ENCODE results near the gene RABL6. TPM values are rescaled to one million over a fixed set of nuclear protein-coding genes. Genes with fewer than 3 reads are reported as not detected.
"Not testable (repeated sequence)": the region's sequence is repeated elsewhere in the genome, so short reads cannot be mapped to it uniquely, and the experiment has no call there.

The RABL6 gene
- total RNA-seq, 1 experiment from 2014 or later: 68.9 TPM

DNA sequence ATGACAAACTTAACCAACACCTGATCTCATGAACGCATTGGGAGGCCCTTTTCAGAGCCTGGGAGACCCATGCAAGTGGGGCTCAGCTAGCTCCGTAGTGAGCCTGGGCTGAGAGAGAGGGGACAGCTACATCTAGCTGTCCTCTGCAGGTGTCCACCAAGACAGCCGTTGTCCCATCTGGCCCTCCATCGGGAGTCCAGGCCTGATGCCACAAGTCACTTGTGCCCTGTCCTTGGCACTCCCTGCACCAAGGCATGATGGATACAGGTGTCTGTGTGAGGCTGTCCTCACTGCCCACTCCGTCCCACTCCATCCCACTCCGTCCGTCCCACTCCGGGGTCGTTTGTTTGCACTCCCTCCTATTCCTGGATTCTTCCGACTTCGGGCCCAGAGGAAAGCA, 60.9 kb downstream of the RABL6 start:
- Mint-ChIP-seq H3K27ac (ENCODE audit: unreplicated experiment) (no peak overlapping the region), H3K27me3 (ENCODE audit: unreplicated experiment) (no peaks in the 10 kb centered on the region), H3K36me3 (ENCODE audit: insufficient read depth, unreplicated experiment) (peaks cover 24% of the 10 kb centered on the region), H3K9me3 (ENCODE audit: low read depth, unreplicated experiment) (no peaks in the 10 kb centered on the region), H3K4me1 (ENCODE audit: low read depth, unreplicated experiment) (no peaks in the 10 kb centered on the region), H3K4me3 (ENCODE audit: low read depth, unreplicated experiment) (no peak overlapping the region)
- no peak for DNase-seq
- BruUV-seq (replicated peaks): no TSS peak
- TF ChIP-seq, protein P1, sequence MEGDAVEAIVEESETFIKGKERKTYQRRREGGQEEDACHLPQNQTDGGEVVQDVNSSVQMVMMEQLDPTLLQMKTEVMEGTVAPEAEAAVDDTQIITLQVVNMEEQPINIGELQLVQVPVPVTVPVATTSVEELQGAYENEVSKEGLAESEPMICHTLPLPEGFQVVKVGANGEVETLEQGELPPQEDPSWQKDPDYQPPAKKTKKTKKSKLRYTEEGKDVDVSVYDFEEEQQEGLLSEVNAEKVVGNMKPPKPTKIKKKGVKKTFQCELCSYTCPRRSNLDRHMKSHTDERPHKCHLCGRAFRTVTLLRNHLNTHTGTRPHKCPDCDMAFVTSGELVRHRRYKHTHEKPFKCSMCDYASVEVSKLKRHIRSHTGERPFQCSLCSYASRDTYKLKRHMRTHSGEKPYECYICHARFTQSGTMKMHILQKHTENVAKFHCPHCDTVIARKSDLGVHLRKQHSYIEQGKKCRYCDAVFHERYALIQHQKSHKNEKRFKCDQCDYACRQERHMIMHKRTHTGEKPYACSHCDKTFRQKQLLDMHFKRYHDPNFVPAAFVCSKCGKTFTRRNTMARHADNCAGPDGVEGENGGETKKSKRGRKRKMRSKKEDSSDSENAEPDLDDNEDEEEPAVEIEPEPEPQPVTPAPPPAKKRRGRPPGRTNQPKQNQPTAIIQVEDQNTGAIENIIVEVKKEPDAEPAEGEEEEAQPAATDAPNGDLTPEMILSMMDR (IDR thresholded peaks at IDR 0.05; ENCODE audit: unreplicated experiment): no peak
- CTCF ChIA-PET: no interaction called here
- intact Hi-C loops (cut with micrococcal nuclease; ENCODE audit: unreplicated experiment): no loop called here

DNA sequence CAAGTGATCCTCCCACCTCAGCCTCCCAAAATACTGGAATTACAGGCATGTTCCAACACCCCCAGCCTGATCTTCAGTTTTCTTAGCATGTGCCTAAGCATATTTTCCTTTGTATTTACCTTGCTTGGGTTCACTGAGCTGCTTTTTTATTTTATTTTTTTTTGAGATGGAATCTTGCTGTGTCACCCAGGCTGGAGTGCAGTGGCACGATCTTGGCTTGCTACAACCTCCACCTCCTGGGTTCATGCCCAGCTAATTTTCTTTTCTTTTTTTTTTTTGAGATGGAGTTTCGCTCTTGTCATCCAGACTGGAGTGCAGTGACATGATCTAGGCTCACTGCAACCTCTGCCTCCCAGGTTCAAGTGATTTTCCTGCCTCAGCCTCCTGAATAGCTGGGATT, 61.9 kb downstream of the RABL6 start:
- H3K27me3 Mint-ChIP-seq (ENCODE audit: unreplicated experiment); H3K4me1 Mint-ChIP-seq (ENCODE audit: low read depth, unreplicated experiment); CTCF ChIA-PET; intact Hi-C loops (cut with micrococcal nuclease; ENCODE audit: unreplicated experiment); H3K4me3 Mint-ChIP-seq (ENCODE audit: low read depth, unreplicated experiment); DNase-seq; H3K9me3 Mint-ChIP-seq (ENCODE audit: low read depth, unreplicated experiment); BruUV-seq (replicated peaks); H3K27ac Mint-ChIP-seq (ENCODE audit: unreplicated experiment): not testable (repeated sequence)
- H3K36me3 Mint-ChIP-seq (ENCODE audit: insufficient read depth, unreplicated experiment): peaks cover 23% of the 10 kb centered on the region

DNA sequence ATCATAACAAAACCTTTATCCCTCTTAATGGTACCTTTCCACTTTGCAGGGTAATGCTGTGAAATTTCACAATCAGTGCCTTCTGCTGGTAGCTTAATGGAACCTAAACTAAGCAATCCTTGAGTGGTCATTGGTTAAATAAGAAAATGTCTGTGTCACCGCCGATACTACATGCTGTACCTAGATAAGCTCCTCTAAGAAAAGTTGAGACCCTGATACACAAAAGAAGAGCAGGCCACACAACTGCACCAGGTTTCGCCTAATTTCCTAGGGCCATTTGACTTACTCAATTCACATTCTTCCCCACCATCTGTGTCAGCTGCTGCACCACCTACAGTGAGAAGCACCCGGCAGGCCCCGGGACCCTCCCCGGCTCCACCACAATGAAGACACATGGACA, 67.4 kb downstream of the RABL6 start:
- Mint-ChIP-seq H3K4me1 (ENCODE audit: low read depth, unreplicated experiment) (peaks cover 8% of the 10 kb centered on the region), H3K27me3 (ENCODE audit: unreplicated experiment) (no peaks in the 10 kb centered on the region), H3K36me3 (ENCODE audit: insufficient read depth, unreplicated experiment) (no peaks in the 10 kb centered on the region), H3K9me3 (ENCODE audit: low read depth, unreplicated experiment) (peaks cover 2% of the 10 kb centered on the region), H3K27ac (ENCODE audit: unreplicated experiment) (no peak overlapping the region), H3K4me3 (ENCODE audit: low read depth, unreplicated experiment) (no peak overlapping the region)
- BruUV-seq (replicated peaks): no TSS peak
- no peak for DNase-seq
- intact Hi-C loops (cut with micrococcal nuclease; ENCODE audit: unreplicated experiment): no loop called here
- TF ChIP-seq, protein P1 (IDR thresholded peaks at IDR 0.05; ENCODE audit: unreplicated experiment): no peak
- CTCF ChIA-PET: no interaction called here

DNA sequence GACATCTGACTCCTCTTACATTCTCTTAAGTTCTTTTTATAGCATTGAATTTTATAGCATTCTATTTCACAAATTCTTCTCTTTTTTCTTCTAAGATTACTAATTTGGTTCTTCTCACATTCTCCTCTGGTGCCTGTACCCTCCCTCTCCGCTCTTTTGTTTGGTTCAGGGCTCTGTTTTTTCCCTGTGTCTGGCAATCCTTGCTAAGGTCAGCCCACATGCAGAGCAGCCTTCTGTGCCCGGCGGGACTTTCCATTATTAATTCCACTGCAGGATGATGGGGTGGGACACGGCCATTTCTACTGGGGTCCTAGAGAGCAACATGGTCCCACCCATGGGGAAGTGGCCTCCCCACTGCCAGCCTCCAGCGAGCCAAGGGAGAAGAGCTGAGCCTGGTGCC, 68.7 kb downstream of the RABL6 start:
- intact Hi-C loops (cut with micrococcal nuclease; ENCODE audit: unreplicated experiment): no loop called here
- TF ChIP-seq, protein P1 (IDR thresholded peaks at IDR 0.05; ENCODE audit: unreplicated experiment): no peak
- Mint-ChIP-seq H3K27me3 (ENCODE audit: unreplicated experiment) (no peaks in the 10 kb centered on the region), H3K27ac (ENCODE audit: unreplicated experiment) (no peak overlapping the region), H3K9me3 (ENCODE audit: low read depth, unreplicated experiment) (peaks cover 2% of the 10 kb centered on the region), H3K4me1 (ENCODE audit: low read depth, unreplicated experiment) (peaks cover 8% of the 10 kb centered on the region), H3K36me3 (ENCODE audit: insufficient read depth, unreplicated experiment) (no peaks in the 10 kb centered on the region), H3K4me3 (ENCODE audit: low read depth, unreplicated experiment) (no peak overlapping the region)
- no peak for DNase-seq
- BruUV-seq (replicated peaks): no TSS peak
- CTCF ChIA-PET: no interaction called here

DNA sequence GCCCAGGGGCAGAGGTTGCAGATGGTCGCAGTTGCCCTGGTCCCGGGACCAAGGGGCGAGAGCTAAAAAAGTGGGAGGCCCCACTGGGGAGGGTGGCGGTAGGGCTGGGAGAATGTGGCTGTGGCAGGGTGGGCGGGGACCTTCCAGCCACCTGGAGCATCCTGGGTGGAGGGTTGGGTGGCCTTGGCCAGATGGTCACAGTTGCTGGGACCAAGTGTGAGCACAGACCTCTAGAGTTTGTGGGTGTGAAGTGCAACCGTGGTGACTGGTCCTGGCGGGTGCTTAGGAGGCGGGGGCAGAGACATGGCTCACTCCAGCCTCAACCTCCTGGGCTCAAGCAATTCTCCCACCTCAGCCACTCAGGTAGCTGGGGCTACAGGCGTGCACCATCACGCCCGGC, 72.9 kb downstream of the RABL6 start:
- DNase-seq: no peak
- no peaks in the 10 kb centered on the region for H3K27me3 Mint-ChIP-seq (ENCODE audit: unreplicated experiment)
- no TSS peak for BruUV-seq (replicated peaks)
- intact Hi-C loops (cut with micrococcal nuclease; ENCODE audit: unreplicated experiment): no loop called here
- peak overlapping the region; percentile 74 for H3K27ac Mint-ChIP-seq (ENCODE audit: unreplicated experiment)
- H3K9me3 Mint-ChIP-seq (ENCODE audit: low read depth, unreplicated experiment): peaks cover 2% of the 10 kb centered on the region
- H3K36me3 Mint-ChIP-seq (ENCODE audit: insufficient read depth, unreplicated experiment): peaks cover 29% of the 10 kb centered on the region
- H3K4me3 Mint-ChIP-seq (ENCODE audit: low read depth, unreplicated experiment): no peak overlapping the region
- TF ChIP-seq, protein P1 (IDR thresholded peaks at IDR 0.05; ENCODE audit: unreplicated experiment): no peak
- peaks cover 8% of the 10 kb centered on the region for H3K4me1 Mint-ChIP-seq (ENCODE audit: low read depth, unreplicated experiment)
- CTCF ChIA-PET: interaction anchor here (1.3 kb wide), 1 partner anchor 13 kb away, joined by 4 read pairs; no protein-coding TSS in a partner anchor
